Activated B cell treated with CpG ODN at 0.5 μM for 24 hours (primary cell): ENCODE measurements around the gene LRP8. TPM values are rescaled to one million over a fixed set of nuclear protein-coding genes. Genes with fewer than 3 reads are reported as not detected.

Source experiments
- ATAC-seq: fragments of 200-7000 bp; cut with Tn5 transposase; one replicate; pipeline ENCODE4 v1.10.0; 2021; ENCODE audit warnings: low read depth, mild to moderate bottlenecking, moderate library complexity
- CTCF ChIA-PET: fragments of 350-600 bp; sonication (Branson Sonifier 250); formaldehyde crosslinking; loops from one replicate; lab custom pipeline; 2021; ENCODE audit warnings: antibody characterized with exemption; lab: Charles Lee
- POLR2A ChIA-PET: fragments of 350-600 bp; sonication (Branson Sonifier 250); formaldehyde crosslinking; loops from one replicate; lab custom pipeline; 2021; ENCODE audit warnings: antibody characterized with exemption; lab: Charles Lee
- DNase-seq: peaks from one replicate; pipeline ENCODE4 v3.0.0; 2022
- H3K27ac Mint-ChIP-seq: one replicate; pipeline ENCODE4 v1.8.0; 2020; ENCODE audit warnings: mixed read lengths
- H3K27me3 Mint-ChIP-seq: one replicate; pipeline ENCODE4 v1.8.0; 2021; ENCODE audit warnings: mixed read lengths
- H3K36me3 Mint-ChIP-seq: one replicate; pipeline ENCODE4 v1.8.0; 2021; ENCODE audit warnings: low read depth, mixed read lengths
- H3K4me1 Mint-ChIP-seq: one replicate; pipeline ENCODE4 v1.8.0; 2021; ENCODE audit warnings: mixed read lengths
- H3K4me3 Mint-ChIP-seq: one replicate; pipeline ENCODE4 v1.8.0; 2020; ENCODE audit warnings: mild to moderate bottlenecking, mixed read lengths
- H3K9me3 Mint-ChIP-seq: one replicate; pipeline ENCODE4 v1.8.0; 2020; ENCODE audit warnings: mixed read lengths
- intact Hi-C: fragments of 100-400 bp; cut with micrococcal nuclease; formaldehyde crosslinking; loops from one replicate; pipeline ENCODE4 v1.15.1; 2024
- total RNA-seq: library from RNA; stranded (reverse); gene quantifications from 2 replicates; pipeline ENCODE4 v1.2.3, GENCODE V29; 2022
- TF ChIP-seq, protein P1 (sequence below): fragments of 200-600 bp; IDR thresholded peaks from one replicate; pipeline ENCODE4 v1.8.0; 2022; ENCODE audit warnings: antibody characterized with exemption, mild to moderate bottlenecking

Gene LRP8
- total RNA-seq, 1 donor from 2014 or later: 40.6 TPM

DNA sequence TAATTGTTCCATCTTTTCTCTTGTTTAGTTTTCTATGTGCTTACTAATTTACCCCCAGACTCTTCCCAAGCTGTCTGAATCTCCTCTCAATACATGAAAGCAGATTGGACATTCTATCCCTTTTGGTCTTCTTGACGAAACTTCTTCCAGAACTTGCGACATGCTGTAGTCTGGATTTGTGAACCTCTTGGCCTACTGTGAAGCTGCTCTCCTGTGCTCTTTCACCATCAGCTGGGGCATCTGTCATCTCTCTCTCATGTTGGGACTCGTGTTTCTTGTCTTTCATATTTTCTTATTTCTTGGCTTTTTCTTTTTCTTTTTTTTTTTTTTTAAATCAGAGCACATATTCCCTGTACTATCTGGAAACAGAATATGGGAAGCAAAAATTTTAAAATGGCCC, 124.4 kb downstream of the LRP8 start:
- TF ChIP-seq, protein P1, sequence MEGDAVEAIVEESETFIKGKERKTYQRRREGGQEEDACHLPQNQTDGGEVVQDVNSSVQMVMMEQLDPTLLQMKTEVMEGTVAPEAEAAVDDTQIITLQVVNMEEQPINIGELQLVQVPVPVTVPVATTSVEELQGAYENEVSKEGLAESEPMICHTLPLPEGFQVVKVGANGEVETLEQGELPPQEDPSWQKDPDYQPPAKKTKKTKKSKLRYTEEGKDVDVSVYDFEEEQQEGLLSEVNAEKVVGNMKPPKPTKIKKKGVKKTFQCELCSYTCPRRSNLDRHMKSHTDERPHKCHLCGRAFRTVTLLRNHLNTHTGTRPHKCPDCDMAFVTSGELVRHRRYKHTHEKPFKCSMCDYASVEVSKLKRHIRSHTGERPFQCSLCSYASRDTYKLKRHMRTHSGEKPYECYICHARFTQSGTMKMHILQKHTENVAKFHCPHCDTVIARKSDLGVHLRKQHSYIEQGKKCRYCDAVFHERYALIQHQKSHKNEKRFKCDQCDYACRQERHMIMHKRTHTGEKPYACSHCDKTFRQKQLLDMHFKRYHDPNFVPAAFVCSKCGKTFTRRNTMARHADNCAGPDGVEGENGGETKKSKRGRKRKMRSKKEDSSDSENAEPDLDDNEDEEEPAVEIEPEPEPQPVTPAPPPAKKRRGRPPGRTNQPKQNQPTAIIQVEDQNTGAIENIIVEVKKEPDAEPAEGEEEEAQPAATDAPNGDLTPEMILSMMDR: no peak
- no peaks in the 10 kb centered on the region for H3K27me3 Mint-ChIP-seq
- peaks cover 76% of the 10 kb centered on the region for H3K36me3 Mint-ChIP-seq
- ChIA-PET CTCF (interaction anchor here (0.6 kb wide), 1 partner anchor 75 kb away, joined by 3 read pairs; no protein-coding TSS in a partner anchor), POLR2A (no interaction called here)
- intact Hi-C loops: no loop called here
- no peak overlapping the region for H3K27ac Mint-ChIP-seq
- DNase-seq (no peak), ATAC-seq (no peak)
- H3K4me1 Mint-ChIP-seq: peaks cover 6% of the 10 kb centered on the region
- H3K9me3 Mint-ChIP-seq: peaks cover 19% of the 10 kb centered on the region
- H3K4me3 Mint-ChIP-seq: no peak overlapping the region

DNA sequence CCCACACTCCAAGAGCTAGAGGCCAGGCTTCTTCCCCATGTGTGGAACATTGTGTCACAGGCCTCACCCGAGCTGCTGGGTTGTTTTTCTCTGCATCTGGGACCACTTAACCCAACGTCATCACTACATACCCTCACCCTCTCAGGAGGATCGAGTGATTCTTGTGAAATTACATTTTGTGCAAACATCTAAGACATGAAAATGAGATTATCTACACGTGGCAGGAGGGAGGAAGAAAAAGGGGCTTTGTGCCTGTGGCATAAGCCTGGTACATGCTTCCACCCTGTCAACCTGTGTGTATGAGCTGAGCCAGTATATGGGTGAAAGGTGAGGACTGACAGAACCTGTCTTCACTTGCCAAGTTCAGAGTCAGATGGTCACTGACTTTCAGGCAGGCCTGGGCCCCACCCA, 129.6 kb downstream of the LRP8 start:
- intact Hi-C loops: loop anchor here (5.0 to 10.0 kb wide), 3 partner anchors 183 to 1143 kb away; partner anchors contain the start of genes BTF3L4, TXNDC12 and ZYG11A
- CTCF ChIA-PET: no interaction called here
- peaks cover 40% of the 10 kb centered on the region for H3K36me3 Mint-ChIP-seq

DNA sequence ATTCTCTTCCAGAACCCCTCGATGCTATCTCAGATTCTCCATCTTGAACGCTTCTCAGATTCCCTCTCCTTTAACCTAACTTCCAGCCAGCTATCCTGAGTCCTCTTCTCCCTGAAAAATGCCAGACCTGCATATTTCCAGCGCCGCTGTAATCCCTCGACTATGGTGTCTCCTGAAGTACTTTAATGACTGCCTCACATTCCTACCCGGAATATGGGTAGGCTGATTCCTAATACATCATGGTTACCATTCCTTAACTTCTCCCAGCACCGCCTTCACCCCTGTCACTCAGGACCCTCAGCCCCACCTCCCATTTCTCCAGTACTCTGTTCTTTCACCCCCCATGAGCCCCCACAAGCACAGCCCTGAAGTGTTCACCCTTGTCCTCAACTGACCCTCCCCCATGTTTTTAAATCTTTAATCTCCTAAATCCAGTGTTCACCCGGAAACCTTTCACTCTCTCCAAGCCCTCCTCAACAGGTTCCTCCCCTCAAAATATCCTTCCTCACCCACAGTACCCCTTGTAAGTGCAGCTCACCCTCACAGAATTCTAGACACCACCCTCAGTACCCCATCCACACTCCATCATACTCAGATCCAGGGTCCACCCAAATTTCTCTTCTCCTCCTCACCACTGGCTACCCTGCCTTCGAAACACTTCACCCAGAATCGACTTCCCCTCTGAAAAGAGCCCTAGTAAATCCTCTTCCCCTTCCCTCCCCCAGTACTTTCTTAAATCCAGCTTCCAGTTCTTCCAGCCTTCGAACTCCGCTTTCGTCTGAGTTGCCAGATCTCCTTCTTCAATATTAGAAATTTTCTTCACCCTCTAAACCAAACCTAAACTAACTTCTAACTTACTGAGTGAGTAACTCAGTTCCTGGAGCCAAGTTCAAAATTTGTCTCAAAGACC, 130.3 kb downstream of the LRP8 start:
- TF ChIP-seq, protein P1: no peak
- peak overlapping the region; percentile 94 for H3K27ac Mint-ChIP-seq
- peaks cover 25% of the 10 kb centered on the region for H3K4me1 Mint-ChIP-seq
- CTCF ChIA-PET: no interaction called here
- DNase-seq (no peak), ATAC-seq (no peak)
- H3K9me3 Mint-ChIP-seq: no peaks in the 10 kb centered on the region
- peak overlapping the region; percentile 92 for H3K4me3 Mint-ChIP-seq
- POLR2A ChIA-PET: interaction anchor here (0.6 to 2.1 kb wide), 4 partner anchors 11 to 130 kb away, joined by 3 to 15 read pairs (median 6); no protein-coding TSS in a partner anchor
- H3K27me3 Mint-ChIP-seq: no peaks in the 10 kb centered on the region
- peaks cover 33% of the 10 kb centered on the region for H3K36me3 Mint-ChIP-seq
- intact Hi-C loops: loop anchor here (5.0 to 10.0 kb wide), 3 partner anchors 183 to 1143 kb away; partner anchors contain the start of genes BTF3L4, TXNDC12 and ZYG11A

More for the DNA sequence above, 129.6 kb downstream of the LRP8 start:
- peaks cover 25% of the 10 kb centered on the region for H3K4me1 Mint-ChIP-seq
- peak overlapping the region; percentile 94 for H3K27ac Mint-ChIP-seq
- no peaks in the 10 kb centered on the region for H3K27me3 Mint-ChIP-seq
- H3K9me3 Mint-ChIP-seq: no peaks in the 10 kb centered on the region
- TF ChIP-seq, protein P1: no peak
- DNase-seq (no peak), ATAC-seq (no peak)
- peak overlapping the region; percentile 92 for H3K4me3 Mint-ChIP-seq
- POLR2A ChIA-PET: interaction anchor here (0.9 to 1.5 kb wide), 2 partner anchors 11 to 21 kb away, joined by 3 to 6 read pairs; no protein-coding TSS in a partner anchor

DNA sequence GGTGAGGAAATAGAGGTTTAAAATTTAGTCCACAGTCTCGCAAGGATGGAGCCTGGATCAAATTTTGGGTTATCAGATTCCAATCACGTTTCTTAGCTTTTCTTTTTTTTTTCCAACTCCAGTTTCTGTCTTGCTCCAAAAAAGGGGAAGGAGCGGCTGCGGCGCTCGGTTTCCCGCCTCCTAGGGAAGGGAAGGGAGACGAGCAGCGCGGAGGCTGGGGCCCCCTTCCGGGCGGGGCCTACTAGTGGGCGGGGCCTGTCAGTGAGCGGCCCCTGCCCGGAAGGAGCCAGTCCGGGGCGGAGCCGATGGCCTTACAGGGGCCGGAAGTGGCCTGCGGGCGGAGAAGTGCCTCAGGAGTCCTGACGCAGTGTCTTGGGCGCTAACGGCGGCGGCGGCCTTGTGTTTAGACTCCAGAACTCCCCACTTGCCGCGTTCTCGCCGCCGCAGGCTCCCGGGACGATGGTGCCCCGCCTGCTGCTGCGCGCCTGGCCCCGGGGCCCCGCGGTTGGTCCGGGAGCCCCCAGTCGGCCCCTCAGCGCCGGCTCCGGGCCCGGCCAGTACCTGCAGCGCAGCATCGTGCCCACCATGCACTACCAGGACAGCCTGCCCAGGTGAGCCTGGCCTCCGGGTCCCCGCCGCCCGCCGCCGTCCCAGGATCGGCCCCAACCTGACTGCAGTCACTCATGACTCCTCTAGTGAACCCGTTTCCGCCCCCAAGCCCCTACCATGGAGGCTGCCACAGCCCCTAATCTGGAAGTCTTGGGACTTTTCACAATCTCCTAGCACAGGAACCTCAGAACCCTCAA, 131.2 kb downstream of the LRP8 start, which contains the start of gene CPT2:
TSS of gene CPT2 (plus strand) at position 340 of the 806 bp plus-strand sequence. CDS start at position 460, 120 bp downstream.
- Mint-ChIP-seq H3K9me3 (peaks cover 2% of the 10 kb centered on the region), H3K4me1 (peaks cover 25% of the 10 kb centered on the region), H3K27ac (peak within 1 kb of the TSS; percentile 94), H3K36me3 (peaks cover 25% of the 10 kb centered on the region), H3K4me3 (peak within 1 kb of the TSS; percentile 92), H3K27me3 (no peaks in the 10 kb centered on the region)
- ChIA-PET POLR2A (interaction anchor here (0.6 to 2.1 kb wide), 4 partner anchors 23 to 691 kb away, joined by 3 to 15 read pairs (median 4); partner anchors contain the start of gene MAGOH), CTCF (interaction anchor here (1.5 to 1.7 kb wide), 2 partner anchors 10 to 15 kb away, joined by 7 to 9 read pairs; no protein-coding TSS in a partner anchor)
- intact Hi-C loops: loop anchor here (1.0 to 10.0 kb wide), 8 partner anchors 24 to 1142 kb away; partner anchors contain the start of genes BTF3L4, CZIB, MAGOH and TXNDC12
- TF ChIP-seq, protein P1: no peak
- peak; percentile 89 for DNase-seq
- ATAC-seq: peak; percentile 99
